ENCODE data around the gene DBH.

Gene DBH

DNA sequence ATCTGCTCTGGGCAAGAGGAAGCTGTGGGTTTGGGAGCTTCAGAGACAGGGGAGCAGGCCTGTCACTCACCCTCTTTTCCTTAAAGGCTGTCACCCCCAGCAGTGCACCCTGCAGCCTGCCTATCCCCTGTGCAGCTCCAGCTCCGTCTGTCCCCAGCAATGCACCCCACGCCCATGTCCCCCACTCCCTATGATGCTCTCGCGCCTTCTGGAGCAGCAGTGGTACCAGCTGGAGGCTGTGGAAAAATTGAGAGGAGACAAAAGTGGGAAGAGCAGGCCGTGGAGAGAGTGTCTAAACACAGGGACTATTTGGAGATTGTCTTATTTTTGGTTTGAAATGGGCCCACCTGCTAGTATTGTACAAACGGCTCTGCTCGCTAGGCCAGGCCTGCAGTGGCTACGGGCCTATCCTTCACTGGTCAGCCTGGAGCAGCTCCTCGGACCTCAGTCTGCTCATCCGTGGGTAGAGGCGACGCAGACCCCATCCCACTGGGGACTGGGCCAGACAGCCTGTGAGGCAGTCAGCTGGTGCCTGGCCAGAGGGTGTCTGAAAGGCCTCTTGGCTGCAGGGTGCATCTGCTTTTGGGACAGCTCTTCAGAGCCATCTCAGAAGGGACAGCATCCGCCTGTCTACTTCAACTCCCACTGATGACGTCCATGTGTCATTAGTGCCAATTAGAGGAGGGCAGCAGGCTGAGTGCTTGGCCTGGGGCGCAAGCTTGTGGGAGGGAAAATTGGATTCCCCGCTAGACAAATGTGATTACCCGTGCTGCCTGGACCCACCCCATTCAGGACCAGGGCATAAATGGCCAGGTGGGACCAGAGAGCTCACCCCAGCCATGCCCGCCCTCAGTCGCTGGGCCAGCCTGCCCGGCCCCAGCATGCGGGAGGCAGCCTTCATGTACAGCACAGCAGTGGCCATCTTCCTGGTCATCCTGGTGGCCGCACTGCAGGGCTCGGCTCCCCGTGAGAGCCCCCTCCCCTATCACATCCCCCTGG lies at the start of gene DBH:
TSS of gene DBH (plus strand) at position 831 of the 999 bp plus-strand sequence. CDS start at position 840, 9 bp downstream.
- DNase-seq (ENCODE audit: low spot score) = no peak

DNA sequence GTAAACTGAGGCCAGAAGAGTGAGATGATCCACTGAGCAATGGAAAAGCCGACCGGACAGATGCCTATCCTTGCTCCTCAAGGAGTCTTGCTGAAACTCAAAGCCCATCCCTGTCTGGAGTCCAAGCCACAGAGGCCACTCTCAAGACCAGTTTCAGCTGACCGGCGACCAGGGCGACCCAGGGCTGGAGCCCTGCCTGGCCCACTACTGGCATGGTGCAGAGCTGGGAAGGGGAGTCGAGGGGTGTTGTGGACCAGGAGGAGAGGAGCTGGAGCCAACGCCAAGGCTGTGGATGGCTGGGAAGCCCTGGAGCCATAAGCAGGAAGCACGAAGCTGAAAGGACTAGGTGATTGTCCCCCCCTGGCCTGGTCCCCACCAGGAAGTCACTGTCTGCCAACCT lies 49.1 kb upstream of the DBH start:
- no peak for DNase-seq (ENCODE audit: low spot score)

DNA sequence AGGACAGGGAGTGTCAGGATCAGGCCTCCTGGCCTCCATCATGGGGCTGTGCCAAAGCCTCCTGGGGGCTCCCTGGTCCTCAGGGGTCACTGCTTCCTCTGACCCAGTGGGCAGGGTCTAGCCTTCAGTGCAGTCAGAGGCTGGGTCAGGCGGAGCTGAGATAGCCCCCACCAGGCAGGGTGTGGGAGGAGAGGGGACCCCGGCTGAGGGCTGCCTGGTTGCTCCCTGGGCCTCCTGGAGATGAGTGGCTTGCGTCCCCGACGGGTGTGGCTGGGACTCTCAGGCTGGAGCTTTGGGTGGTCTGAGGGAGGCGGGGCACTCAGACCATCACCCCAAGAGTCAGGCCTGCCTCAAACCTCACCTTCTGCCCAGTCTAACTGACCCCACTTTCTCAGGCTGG lies 48.7 kb upstream of the DBH start:
- no peak for DNase-seq (ENCODE audit: low spot score)

DNA sequence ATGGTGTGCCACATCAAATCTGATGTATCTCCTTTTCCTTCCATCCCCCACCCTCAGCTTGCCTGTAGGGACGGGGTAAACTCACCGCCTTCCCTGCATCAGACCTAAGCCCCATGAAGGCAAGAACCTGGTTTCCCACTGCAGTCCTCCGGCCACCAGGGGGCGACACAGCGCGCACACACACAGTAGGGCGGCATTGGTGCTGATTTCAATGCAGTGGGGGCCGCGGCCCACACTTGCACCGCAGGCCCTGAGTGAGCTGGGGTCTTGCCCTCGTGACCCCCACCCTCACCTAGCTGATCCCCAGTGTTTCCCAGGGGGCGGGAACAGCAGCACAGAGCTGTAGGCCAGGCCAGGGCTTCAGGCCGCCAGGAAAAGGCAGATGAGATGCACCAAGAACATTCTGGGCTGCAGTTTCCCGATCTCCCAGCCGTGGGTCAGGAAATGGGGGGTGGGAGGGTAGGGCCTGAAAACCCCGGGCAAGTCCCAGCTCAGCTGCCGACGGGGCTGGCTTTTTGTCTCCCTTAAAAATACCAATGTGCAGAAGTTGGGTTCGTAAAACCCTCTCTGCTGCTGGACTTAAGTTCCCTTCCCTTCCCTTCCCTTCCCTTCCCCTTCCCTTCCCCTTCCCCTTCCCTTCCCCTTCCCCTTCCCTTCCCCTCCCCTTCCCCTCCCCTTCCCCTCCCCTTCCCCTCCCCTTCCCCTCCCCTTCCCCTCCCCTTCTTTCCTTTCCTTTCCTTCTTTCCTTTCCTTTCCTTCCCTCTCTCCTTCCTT lies 46.5 kb upstream of the DBH start:
- DNase-seq (ENCODE audit: low spot score) = no peak

DNA sequence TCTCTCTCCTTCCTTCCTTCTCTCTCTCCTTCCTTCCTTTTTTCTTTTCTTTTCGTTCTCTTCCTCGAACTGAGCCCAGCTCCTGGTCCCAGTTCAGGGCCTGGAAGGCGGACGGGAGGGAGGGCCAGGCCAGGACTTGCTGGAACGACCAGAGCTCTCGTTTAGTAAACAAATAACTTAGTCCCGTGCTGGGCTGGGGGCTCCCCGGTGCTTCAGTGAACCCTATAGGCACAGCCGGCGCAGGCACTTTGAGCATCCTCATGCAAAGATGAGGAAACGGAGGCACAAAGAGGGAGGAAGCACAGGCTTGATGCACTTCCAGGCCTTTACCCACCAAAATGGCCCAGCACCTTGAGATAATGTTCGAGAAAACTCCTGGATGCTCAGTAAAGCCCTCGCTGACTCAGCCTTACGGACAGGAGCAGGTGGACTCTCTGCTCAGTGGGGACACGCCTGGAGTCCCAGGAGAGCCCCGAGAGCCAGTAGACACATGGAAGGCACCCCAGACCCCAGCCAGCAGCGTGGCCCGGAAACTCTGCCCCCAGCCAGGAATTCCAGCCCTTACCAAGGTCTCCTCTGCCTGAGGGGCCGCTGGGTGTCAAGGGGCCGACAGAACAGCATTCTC lies 45.8 kb upstream of the DBH start:
- DNase-seq (ENCODE audit: low spot score) = no peak

DNA sequence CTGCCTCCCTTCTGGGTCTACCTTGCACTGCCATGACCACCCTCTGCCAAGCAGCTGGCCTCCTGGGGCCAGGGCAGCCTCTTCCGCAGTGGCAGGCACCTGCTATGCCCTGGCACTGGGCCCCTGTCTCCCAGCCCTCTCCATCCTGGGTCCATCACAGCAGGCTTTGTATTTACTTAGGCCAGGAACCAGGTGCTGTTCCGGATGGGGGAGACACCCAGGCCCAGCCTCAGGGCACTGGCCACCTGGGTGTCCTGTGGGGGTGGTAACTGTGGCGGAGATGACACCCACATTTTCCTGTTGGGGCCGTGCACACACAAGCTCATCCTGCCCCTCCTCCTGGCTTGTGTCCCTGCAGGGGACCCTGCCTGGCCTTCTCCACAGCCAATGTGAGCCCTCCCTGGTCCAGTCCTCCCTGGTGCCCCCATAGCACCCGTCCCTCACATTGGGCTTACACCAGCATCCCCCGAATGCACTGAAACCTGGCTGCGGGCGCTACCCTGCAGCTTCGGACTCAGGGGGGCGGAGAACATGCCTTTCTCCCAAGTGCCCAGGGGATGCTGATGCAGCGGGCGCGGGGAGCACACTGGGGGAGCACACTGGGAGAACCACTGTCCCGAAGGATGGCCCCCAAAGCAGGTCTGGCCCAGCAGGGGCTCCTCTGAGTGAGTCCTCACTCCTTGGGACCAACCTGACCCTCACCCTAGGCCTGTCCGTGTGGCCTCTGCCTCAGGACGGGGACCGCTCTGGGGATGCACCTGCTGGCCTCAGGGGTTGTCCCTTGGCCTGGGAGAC lies 44.9 kb upstream of the DBH start:
- no peak for DNase-seq (ENCODE audit: low spot score)

DNA sequence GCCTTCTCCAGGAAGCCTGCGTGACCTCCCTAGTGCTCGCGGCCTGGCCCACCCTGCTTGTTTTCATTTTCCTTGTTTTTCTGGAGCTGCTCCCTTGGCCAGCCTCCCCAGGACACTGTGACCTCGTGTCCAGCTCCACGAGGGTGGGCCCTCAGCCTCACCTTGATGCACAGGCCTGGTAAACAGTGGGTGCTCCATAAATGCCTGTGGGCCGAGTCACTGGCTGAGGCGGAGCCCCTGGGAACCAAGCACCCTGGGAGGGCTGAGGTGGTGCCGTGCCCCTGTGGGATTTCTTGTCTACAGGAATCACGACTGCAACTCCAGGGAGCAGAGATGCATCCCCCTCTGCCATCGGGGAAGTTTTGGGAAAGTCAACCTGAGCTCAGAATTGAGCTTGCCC lies 44.2 kb upstream of the DBH start:
- DNase-seq (ENCODE audit: low spot score) = no peak

DNA sequence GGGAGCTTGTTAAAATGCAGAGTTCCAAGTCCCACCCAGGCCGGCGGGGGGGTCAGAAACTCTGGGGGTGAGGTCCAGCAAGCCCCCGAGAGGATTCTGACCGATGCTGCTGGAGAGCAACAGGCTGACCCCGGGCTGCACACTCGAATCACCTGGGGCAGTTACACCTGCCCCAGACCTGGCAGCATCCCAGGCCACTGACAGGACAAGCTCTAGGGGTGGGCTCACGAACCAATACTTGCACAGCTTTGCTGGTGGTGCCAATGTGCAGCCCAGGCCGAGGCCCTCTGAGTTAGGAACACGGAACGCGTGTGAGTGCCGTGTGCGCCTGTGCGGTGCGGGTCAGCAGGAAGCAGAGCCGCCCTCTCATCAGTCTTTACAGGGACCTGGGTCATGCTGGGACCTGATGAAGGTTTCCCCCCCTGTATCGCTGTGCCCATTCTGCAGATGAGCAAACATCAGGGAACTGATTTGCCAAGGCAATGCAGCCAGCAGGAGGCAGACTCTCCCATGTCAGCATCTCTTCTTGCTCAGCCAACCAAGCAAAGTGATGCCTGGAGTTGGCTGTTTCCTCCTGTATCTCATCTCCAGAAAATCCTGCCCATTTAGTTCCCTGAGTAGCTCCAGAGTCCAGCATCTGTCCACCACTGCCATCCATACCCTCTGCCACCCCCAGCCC lies 43.3 kb upstream of the DBH start:
- DNase-seq (ENCODE audit: low spot score) = no peak

DNA sequence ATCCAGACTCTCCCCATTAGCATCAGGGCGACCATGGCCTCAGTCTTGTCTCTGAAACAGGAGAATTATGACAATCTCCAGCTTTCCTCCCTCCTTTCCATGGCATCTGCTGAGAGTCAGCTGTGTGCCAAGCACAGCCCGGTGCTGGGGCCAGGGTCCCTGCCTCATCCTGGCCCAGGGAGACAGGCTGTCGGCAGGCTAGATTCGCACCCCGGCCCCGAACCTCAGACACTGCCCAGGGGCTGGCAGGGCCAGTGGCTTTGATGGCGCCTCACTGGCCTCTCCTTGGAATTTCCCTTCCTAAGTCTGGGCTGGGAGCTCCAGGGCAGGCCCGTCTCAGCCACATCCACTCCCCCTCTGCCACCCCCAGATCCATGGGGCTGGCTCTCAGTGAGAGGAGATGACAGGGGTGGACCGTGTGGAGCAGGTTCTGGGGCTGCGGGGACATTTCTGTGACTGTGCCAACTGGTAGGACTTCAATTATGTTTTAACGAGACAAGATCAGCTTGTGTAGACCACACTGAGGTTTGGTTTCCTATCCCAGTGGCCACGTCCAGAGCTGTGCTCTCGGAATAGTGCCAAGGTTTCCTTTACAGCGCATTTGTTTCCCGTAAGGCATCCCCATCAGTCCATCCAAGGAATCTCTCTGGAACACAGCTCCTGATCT lies 42.4 kb upstream of the DBH start:
- DNase-seq (ENCODE audit: low spot score) = no peak

DNA sequence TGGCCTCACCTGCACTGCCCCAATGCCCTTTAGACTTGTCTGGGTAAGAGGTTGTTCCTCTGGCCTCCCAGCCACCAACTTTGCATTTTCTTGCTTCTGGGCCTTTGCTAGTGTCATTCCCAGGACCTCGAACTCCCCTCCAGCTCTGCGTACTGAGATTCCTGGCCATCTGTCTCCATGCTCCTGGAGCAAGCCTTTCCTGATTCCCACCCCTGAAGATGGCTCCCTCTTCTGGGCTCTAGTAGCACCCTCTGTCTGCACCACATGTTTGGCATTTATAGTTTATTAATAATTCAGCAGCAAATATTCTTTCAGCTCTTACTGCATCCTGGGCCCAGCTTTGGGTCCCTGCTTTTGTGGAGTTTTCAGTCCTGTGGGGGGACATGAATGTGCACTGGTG lies 41.9 kb upstream of the DBH start:
- DNase-seq (ENCODE audit: low spot score) = no peak

DNA sequence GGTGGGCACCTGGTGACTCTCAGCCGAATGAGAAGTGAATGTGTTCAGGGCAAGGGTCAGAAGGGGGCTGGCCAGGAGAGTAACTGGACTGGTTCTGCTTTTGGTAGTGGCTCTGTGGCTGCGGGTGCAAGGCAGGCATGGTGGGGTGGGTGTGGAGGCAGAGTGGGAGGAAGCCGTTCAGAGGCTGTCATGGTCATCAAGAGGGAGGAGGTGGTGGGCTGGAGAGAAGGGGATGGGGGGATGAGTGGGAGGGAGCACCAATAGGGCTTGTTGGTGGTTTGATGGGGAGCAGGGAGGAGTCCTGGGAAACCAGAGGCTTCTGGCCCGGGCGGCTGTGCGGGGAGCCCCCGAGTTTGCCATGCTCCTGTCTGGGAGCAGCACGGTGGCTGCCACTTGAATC lies 40.3 kb upstream of the DBH start:
- no peak for DNase-seq (ENCODE audit: low spot score)

DNA sequence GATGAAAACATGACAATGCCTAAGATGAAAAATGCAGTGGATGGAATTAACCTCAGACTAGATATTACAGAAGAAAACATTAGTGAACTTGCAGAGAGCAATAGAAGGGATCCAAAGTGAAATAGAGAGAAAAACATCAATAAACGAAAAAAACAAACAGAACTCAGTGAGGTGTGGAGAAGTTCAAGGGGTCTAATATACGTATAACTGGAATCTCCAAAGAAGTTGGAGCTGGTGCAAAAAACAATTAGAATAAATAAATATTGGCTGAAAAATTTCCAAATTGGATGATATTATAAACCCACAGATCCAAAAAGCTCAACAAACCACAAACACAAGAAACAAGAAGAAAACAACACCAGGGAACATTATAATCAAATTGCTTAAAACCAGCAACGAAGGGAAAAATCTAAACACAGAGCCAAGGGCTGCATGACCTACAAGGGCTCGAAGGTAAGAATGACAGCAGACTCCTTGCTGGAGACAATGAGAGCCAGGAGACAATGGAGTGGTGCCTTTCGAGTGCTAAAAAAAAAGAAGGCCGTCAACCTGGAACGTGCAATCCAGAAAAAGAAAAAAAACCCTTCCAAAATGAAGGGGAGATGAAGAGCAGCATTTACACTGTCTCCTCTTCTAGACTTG lies 38.7 kb upstream of the DBH start:
- no peak for DNase-seq (ENCODE audit: low spot score)

DNA sequence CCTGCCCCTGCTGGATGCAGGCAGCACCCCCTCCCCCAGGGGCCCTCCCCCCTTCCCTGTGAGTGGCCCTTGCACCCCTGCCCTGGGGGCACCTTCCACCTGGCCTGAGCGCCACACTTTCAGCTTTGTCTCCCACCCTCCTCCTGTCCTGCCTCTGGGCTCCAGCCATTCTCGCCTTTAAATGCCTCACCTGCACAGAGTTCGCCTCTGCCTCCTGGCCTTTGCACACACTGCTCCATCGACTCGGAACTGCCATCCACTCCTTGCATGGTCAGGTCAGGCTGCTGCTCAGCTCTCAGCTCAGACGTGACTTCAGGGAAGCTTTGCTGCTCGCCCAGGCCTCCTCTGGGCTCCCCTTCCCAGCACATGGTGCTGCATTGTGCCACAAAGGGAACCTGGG lies 37.2 kb upstream of the DBH start:
- DNase-seq (ENCODE audit: low spot score) = no peak

DNA sequence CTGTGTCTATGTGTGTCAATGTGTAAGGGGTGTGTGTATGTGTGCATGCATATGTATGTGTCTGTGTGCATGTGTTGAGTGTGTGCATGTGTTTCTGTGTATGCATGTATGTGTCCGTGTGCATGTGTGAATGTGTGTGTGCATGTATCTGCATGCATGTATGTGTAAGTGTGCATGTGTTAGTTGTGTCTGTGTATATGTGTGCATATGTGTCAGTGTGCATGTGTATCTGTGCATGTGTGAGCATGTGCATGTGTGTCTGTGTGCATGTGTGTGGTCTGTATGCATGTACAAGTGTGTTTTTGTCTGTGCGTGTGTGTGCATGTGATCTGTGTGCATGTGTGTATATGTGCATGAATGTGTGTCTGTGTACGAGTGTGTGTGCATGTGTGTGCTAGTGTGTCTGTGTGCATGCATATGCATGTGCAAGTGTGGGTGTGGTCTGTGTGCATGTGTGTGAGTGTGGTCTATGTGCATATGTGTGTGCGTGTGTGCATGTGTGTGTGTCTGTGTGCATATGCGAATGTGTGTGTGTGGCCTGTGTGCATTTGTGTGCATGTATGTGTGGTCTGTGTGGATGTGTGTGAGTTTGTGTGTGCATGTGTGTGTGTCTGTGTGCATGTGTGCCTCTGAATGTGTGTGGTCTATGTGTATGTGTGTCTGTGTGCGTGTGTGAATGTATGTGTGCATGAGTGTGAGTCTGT lies 36.5 kb upstream of the DBH start:
- DNase-seq (ENCODE audit: low spot score) = no peak

DNA sequence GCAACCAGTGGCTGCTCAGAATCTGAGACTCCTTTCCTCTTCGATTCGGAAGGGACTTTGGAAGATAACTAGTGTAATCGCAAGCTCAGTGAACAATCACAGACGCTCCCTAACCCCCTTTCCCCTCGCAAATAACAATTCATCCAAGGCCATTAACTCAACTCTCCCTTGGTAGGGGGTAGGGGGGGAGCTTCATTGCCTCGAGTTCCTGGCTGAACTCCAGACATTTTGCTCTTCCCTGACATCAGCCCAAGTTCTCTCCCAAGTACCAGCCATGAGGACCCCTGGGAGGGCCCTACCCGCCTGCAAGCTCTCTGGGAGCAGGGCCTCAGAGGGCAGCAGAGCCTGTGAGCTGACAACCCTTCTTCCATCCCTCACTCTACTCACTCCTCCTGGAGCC lies 35.4 kb upstream of the DBH start:
- DNase-seq (ENCODE audit: low spot score) = no peak

DNA sequence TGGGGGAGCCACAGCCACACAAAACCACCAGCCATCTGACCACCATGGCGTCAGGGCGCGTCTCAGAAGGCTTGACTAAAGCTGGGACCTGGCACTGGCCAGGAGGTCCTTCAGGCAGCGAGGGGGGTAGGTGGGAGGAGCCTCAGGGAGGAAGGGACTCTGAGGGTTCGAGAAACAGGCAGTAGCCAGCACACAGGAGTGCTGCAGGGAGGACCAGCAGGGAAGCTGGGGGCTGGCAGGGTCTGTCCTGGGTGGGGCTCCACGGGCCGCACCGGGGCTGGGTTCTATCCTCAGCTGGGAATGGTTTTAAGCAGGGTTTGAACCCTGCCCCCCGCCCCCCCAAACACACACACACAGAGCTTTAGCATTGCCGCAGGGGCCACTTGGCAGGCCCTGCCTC lies 34.4 kb upstream of the DBH start:
- no peak for DNase-seq (ENCODE audit: low spot score)

DNA sequence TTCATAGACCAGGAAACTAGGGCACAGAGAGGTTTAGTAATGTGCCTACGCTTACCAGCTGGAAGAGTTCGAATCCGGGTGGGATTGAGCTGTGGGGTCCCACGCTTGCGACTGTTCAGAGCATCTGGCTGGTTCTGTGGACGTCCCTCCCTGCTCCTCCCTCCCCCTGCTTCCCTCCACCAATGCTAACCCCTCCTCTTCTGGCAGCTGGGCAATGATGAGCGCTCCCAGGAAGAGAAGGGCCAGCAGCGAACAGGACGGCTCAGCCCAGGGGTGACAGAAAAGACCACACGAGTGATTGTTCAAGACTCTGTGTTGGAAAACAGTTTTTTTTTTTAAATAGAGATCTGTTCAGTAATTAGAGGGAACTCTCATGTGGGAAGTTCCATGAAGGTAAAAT lies 33.9 kb upstream of the DBH start:
- no peak for DNase-seq (ENCODE audit: low spot score)

DNA sequence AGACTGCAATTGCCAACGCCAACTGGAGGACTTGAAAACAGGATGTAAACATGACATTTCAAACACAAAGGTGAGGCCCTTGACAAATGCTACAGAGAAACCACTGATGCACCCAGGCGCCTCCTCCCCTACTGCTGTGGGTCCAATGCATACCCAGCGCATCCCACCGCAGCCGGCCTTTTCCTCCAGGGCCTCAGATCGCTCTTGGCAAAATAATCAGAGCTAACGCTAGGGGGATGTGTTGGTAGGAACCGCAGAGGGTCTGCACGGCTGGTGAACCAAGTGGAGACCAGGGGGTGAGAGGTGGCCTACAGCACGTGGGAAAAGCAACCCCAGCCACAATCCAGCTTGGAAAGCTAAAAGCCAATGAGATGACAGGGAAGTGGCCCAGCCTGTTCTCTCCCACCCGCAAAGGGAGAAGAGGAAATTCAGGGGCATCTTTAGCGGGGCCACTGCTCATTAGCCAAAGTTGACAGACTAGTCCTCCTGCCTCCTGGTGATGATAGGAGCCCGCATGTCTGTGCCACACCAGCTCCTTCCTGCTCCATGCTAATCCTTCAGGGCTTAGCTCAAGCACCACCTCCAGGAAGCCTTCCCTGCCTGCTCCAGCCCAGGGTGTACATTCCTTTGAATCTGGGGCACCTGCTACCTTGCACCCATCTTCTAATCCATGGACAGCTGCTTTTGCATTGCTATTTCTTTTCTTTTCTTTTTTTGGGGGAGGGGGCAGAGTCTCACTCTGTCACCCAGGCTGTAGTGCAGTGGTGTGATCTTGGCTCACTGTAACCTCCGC lies 32.8 kb upstream of the DBH start:
- no peak for DNase-seq (ENCODE audit: low spot score)

DNA sequence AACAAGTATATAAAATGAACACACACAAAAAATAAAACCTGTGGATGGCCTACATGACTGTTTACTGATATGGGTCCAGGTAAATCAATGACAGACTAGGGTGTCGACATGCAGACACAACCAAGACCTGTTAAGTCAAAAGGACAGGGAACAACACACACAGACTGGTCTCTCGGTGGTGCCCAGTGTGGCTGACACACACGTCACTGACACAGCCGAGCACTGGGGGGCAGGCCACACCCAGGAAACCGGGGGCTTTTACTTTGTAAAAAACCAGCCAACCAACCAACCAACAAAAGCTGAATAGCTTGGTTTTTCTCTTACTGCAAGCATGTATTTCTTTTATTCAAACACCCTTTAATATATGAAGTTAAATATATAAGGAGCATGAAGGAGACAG lies 31.9 kb upstream of the DBH start:
- DNase-seq (ENCODE audit: low spot score) = no peak
